SK-N-SH (cell line): ENCODE results near the gene PSMB5. TPM values are rescaled to one million over a fixed set of nuclear protein-coding genes. Genes with fewer than 3 reads are reported as not detected.

Experiments used
- CTCF ChIA-PET: fragments of 300-600, 350-600 bp; formaldehyde crosslinking; extraction: SDS; loops from one replicate; lab custom pipeline; 2021; lab: Yijun Ruan, JAX
- POLR2A ChIA-PET: fragments of 350-600 bp; sonication (Branson Sonifier 250); formaldehyde crosslinking; extraction: SDS; loops from one replicate; lab custom pipeline; 2020; ENCODE audit warnings: antibody characterized with exemption, inconsistent platforms; lab: Yijun Ruan, JAX
- DNase-seq: peaks from one replicate; pipeline ENCODE4 v3.0.0; 2012
- H2AFZ ChIP-seq: fragments of 200-600 bp; sonication (generic); 2 replicates; pipeline ENCODE4 v1.8.1; 2016; ENCODE audit warnings: antibody characterized with exemption, mild to moderate bottlenecking, low read depth
- H3F3A ChIP-seq: fragments of 200-600 bp; sonication (generic); replicated peaks from 2 replicates; pipeline ENCODE3; 2016; ENCODE audit warnings: antibody characterized with exemption, mild to moderate bottlenecking; ENCODE audit not compliant: insufficient read depth
- H3K27ac ChIP-seq, 2 experiments: fragments of 200-500 bp in 1 of 2; fragments of 200-600 bp in 1 of 2; sonication (Bioruptor generic) in 1 of 2; sonication (generic), shearing (Covaris generic) in 1 of 2; 2 replicates each; pipeline versions ENCODE4 v1.5.1 to v1.6.1; 2014 to 2016; ENCODE audit warnings: low read depth in 2 of 2, inconsistent platforms in 1 of 2, low read length in 1 of 2, mild to moderate bottlenecking in 1 of 2, mixed read lengths in 1 of 2
- H3K27me3 ChIP-seq: fragments of 200-600 bp; sonication (generic), shearing (Covaris generic); 2 replicates; pipeline ENCODE4 v1.6.1; 2016; ENCODE audit warnings: mixed run types; ENCODE audit not compliant: insufficient read depth
- H3K36me3 ChIP-seq, 2 experiments: fragments of 200-500 bp in 1 of 2; fragments of 200-600 bp in 1 of 2; sonication (Bioruptor generic) in 1 of 2; sonication (generic) in 1 of 2; replicated peaks in 1 of 2; 2 replicates each; pipeline versions ENCODE3 to v1.5.1; 2014 to 2016; ENCODE audit warnings: low read length in 1 of 2, mild to moderate bottlenecking in 1 of 2; ENCODE audit not compliant: insufficient read depth in 2 of 2, control insufficient read depth in 1 of 2
- H3K4me1 ChIP-seq, 2 experiments: fragments of 200-500 bp in 1 of 2; fragments of 200-600 bp in 1 of 2; sonication (Bioruptor generic) in 1 of 2; sonication (generic), shearing (Covaris generic) in 1 of 2; 2 replicates each; pipeline versions ENCODE4 v1.5.1 to v1.6.1; 2014 to 2016; ENCODE audit warnings: low read depth in 1 of 2, low read length in 1 of 2, mixed run types in 1 of 2; ENCODE audit not compliant: insufficient read depth in 2 of 2, control insufficient read depth in 1 of 2
- H3K4me2 ChIP-seq: fragments of 200-600 bp; sonication (generic), shearing (Covaris generic); 2 replicates; pipeline ENCODE4 v1.6.1; 2017; ENCODE audit warnings: mixed run types
- H3K4me3 ChIP-seq, 2 experiments: fragments of 200-500 bp in 1 of 2; fragments of 200-600 bp in 1 of 2; sonication (Bioruptor generic) in 1 of 2; sonication (generic), shearing (Covaris generic) in 1 of 2; 2 replicates each; pipeline versions ENCODE4 v1.5.1 to v1.8.1; 2014 to 2016; ENCODE audit warnings: low read depth in 2 of 2, inconsistent platforms in 1 of 2, low read length in 1 of 2, mild to moderate bottlenecking in 1 of 2, mixed read lengths in 1 of 2, moderate library complexity in 1 of 2
- H3K79me2 ChIP-seq: fragments of 200-600 bp; sonication (generic); 2 replicates; pipeline ENCODE4 v1.8.1; 2017; ENCODE audit warnings: mild to moderate bottlenecking; ENCODE audit not compliant: insufficient read depth
- H3K9ac ChIP-seq: fragments of 200-600 bp; sonication (generic); 2 replicates; pipeline ENCODE4 v1.6.1; 2017; ENCODE audit warnings: mixed run types
- H3K9me2 ChIP-seq: fragments of 200-600 bp; sonication (generic); 2 replicates; pipeline ENCODE4 v1.6.1; 2017; ENCODE audit warnings: mixed run types
- H3K9me3 ChIP-seq: fragments of 200-600 bp; sonication (generic); 2 replicates; pipeline ENCODE4 v1.6.1; 2017; ENCODE audit warnings: mixed run types, mild to moderate bottlenecking, moderate library complexity
- H4K20me1 ChIP-seq: fragments of 200-600 bp; sonication (generic); 2 replicates; pipeline ENCODE4 v1.6.1; 2017; ENCODE audit warnings: mild to moderate bottlenecking, mixed run types; ENCODE audit not compliant: insufficient read depth
- CTCF ChIP-seq: fragments of 200-600 bp; sonication (generic); IDR thresholded peaks from 2 replicates; pipeline ENCODE4 v1.6.1; 2017; ENCODE audit warnings: antibody characterized with exemption, mild to moderate bottlenecking, moderate library complexity
- FOXJ3 ChIP-seq: sonication (generic); formaldehyde crosslinking; IDR thresholded peaks from 2 replicates; pipeline ENCODE4 v1.5.1; 2020; ENCODE audit warnings: mild to moderate bottlenecking, missing genetic modification reagents
- IRF3 ChIP-seq: fragments of 150-350 bp; IDR thresholded peaks from 2 replicates; pipeline ENCODE4 v1.6.1; 2016; ENCODE audit warnings: mild to moderate bottlenecking, low read depth, low read length
- JUND ChIP-seq: IDR thresholded peaks from 2 replicates; pipeline ENCODE4 v1.4.0; 2012
- MAX ChIP-seq: IDR thresholded peaks from 2 replicates; pipeline ENCODE4 v1.4.0; 2012; ENCODE audit warnings: low read depth
- MEF2A ChIP-seq: IDR thresholded peaks from 2 replicates; pipeline ENCODE4 v1.4.0; 2012; ENCODE audit warnings: low read depth, borderline replicate concordance
- NFIC ChIP-seq: IDR thresholded peaks from 2 replicates; pipeline ENCODE4 v1.4.0; 2012; ENCODE audit warnings: borderline replicate concordance
- NRF1 ChIP-seq: IDR thresholded peaks from 2 replicates; pipeline ENCODE4 v1.6.1; 2012; ENCODE audit warnings: low read depth, mild to moderate bottlenecking, low read length
- POLR2AphosphoS5 ChIP-seq: IDR thresholded peaks from 2 replicates; pipeline ENCODE4 v1.6.1; 2012; ENCODE audit warnings: low read depth, low read length
- RAD21 ChIP-seq: IDR thresholded peaks from 2 replicates; pipeline ENCODE4 v1.6.1; 2012; ENCODE audit warnings: mild to moderate bottlenecking, low read length
- RCOR1 ChIP-seq: fragments of 150-350 bp; IDR thresholded peaks from 2 replicates; pipeline ENCODE4 v1.6.1; 2017; ENCODE audit warnings: antibody characterized with exemption, low read length
- RFX5 ChIP-seq: IDR thresholded peaks from 2 replicates; pipeline ENCODE4 v1.6.1; 2012; ENCODE audit warnings: mild to moderate bottlenecking, improper control_type of control experiment, low read length
- RXRA ChIP-seq: IDR thresholded peaks from 2 replicates; pipeline ENCODE4 v1.4.0; 2012; ENCODE audit warnings: low read depth, mild to moderate bottlenecking, borderline replicate concordance
- TAF1 ChIP-seq: IDR thresholded peaks from 2 replicates; pipeline ENCODE4 v1.6.1; 2012; ENCODE audit warnings: low read depth, mild to moderate bottlenecking, low read length, moderate library complexity, borderline replicate concordance
- TCF12 ChIP-seq: IDR thresholded peaks from 2 replicates; pipeline ENCODE4 v1.4.0; 2012
- WGBS: methylation state at CpG from one replicate; pipeline ENCODE4 v1.1.6; 2017; ENCODE audit warnings: low lambda C conversion rate; 5-methylcytosine and 5-hydroxymethylcytosine counted together
- polyA plus RNA-seq, 3 experiments: library from polyadenylated mRNA; depleted of rRNA; stranded (reverse); fragments of >200 nt; gene quantifications; 2 replicates each; pipeline ENCODE4 v1.2.3, GENCODE V29; 2012

PSMB5 gene
- polyA plus RNA-seq, 1 of the 3 experiments (the other 2 are of a cell fraction), result 337 TPM

GRCh38 chr14:23058654-23059504 lies 24.2 kb upstream of the PSMB5 start:
- POLR2A ChIA-PET, result interaction anchor here (0.9 to 3.9 kb wide), 12 partner anchors 10 to 81 kb away, joined by 3 to 33 read pairs (median 6); partner anchors contain the start of genes ACIN1, AJUBA and C14orf119

More at GRCh38 chr14:23058654-23059504, 24.2 kb upstream of the PSMB5 start:
- Histone ChIP-seq H3K9ac (no peak overlapping the region), H3F3A (peaks cover 50% of the 10 kb centered on the region), H3K27ac (no peak overlapping the region; a peak in 1 of 4 replicates), H3K4me1 (peaks cover 27 to 28% of the 10 kb centered on the region in 2 experiments; a peak in 3 of 4 replicates), H2AFZ (no peak overlapping the region), H4K20me1 (no peaks in the 10 kb centered on the region; the same call in 1 of the 2 replicates), H3K79me2 (peaks cover 15% of the 10 kb centered on the region; the same call in 1 of the 2 replicates), H3K9me3 (no peaks in the 10 kb centered on the region), H3K36me3 (peaks cover 35 to 42% of the 10 kb centered on the region in 2 experiments), H3K4me3 (no peak overlapping the region), H3K9me2 (no peaks in the 10 kb centered on the region), H3K4me2 (no peak overlapping the region), H3K27me3 (no peaks in the 10 kb centered on the region)
- WGBS, result 96% methylated on average over 32 of the region's 32 CpGs
- no peak for TF ChIP-seq NRF1
- no peak for TF ChIP-seq MAX
- TF ChIP-seq CTCF, result no peak
- TF ChIP-seq POLR2AphosphoS5, result no peak; the same call in 1 of the 2 replicates
- TF ChIP-seq RCOR1, result no peak
- no peak for TF ChIP-seq RFX5
- no peak for TF ChIP-seq TCF12
- no peak for TF ChIP-seq RXRA
- TF ChIP-seq RAD21, result no peak
- no peak for TF ChIP-seq IRF3
- TF ChIP-seq FOXJ3 (CRISPR knock-in tag), result no peak
- no peak for TF ChIP-seq JUND
- no peak for TF ChIP-seq NFIC
- no peak for TF ChIP-seq MEF2A
- TF ChIP-seq TAF1, result no peak
- CTCF ChIA-PET, result interaction anchor here (0.6 to 33.1 kb wide), 33 partner anchors 10 to 227 kb away, joined by 3 to 1566 read pairs (median 6); partner anchors contain the start of genes ACIN1, AJUBA, C14orf119 and HOMEZ
- no peak for DNase-seq
